ENCODE results near the gene RDX. TPM values are rescaled to one million over a fixed set of nuclear protein-coding genes. Genes with fewer than 3 reads are reported as not detected.
"Not testable (repeated sequence)": the region's sequence is repeated elsewhere in the genome, so short reads cannot be mapped to it uniquely, and the experiment has no call there.

Gene RDX
- total RNA-seq, 2 donors from 2014 or later = 17.9 to 20.5 TPM

GRCh38 chr11:110294509-110294908 is 1.9 kb downstream of the RDX start:
- no peaks in the 10 kb centered on the region for H3K4me1 ChIP-seq
- intact Hi-C loops (cut with DNase I) = loop anchor here (10.0 kb wide), 1 partner anchor 130 kb away; the partner anchor contains the start of gene FDX1
- no peak overlapping the region for H3K9ac ChIP-seq (ENCODE audit: low read depth in 2 of 2, low read length in 2 of 2)
- no peak overlapping the region for H3K4me3 ChIP-seq
- H3K36me3 ChIP-seq = no peaks in the 10 kb centered on the region
- no peaks in the 10 kb centered on the region for H3K9me3 ChIP-seq
- TF ChIP-seq CTCF (IDR thresholded peaks at IDR 0.05) = no peak
- peaks cover 14% of the 10 kb centered on the region for H3K27me3 ChIP-seq
- H3K27ac ChIP-seq = no peak overlapping the region
- DNase-seq = no peak

- TF ChIP-seq CTCF (IDR thresholded peaks at IDR 0.05) = no peak
- Histone ChIP-seq H3K27me3 (peaks cover 10% of the 10 kb centered on the region), H3K4me1 (no peaks in the 10 kb centered on the region), H3K9me3 (no peaks in the 10 kb centered on the region), H3K36me3 (no peaks in the 10 kb centered on the region), H3K27ac (no peak overlapping the region), H3K9ac (ENCODE audit: low read depth in 2 of 2, low read length in 2 of 2) (no peak overlapping the region), H3K4me3 (no peak overlapping the region)
- intact Hi-C loops (cut with DNase I) = loop anchor here (10.0 kb wide), 1 partner anchor 131 kb away; the partner anchor contains the start of gene FDX1
- DNase-seq = no peak
These were observed 3.0 kb downstream of the RDX start for GRCh38 chr11:110293389-110293788.

GRCh38 chr11:110292146-110292545 is 4.3 kb downstream of the RDX start:
- intact Hi-C loops (cut with DNase I) = loop anchor here (10.0 kb wide), 1 partner anchor 133 kb away; the partner anchor contains the start of gene FDX1
- not testable (repeated sequence) for H3K4me1 ChIP-seq

GRCh38 chr11:110290591-110291334 is 5.7 kb downstream of the RDX start:
- no peak overlapping the region for H3K9ac ChIP-seq (ENCODE audit: low read depth in 2 of 2, low read length in 2 of 2)
- no peaks in the 10 kb centered on the region for H3K27me3 ChIP-seq
- intact Hi-C loops (cut with DNase I) = loop anchor here (10.0 kb wide), 1 partner anchor 134 kb away; the partner anchor contains the start of gene FDX1
- TF ChIP-seq CTCF (IDR thresholded peaks at IDR 0.05) = no peak
- H3K36me3 ChIP-seq = no peaks in the 10 kb centered on the region
- H3K27ac ChIP-seq = no peak overlapping the region
- no peak overlapping the region for H3K4me3 ChIP-seq
- no peaks in the 10 kb centered on the region for H3K4me1 ChIP-seq
- H3K9me3 ChIP-seq = no peaks in the 10 kb centered on the region
- no peak for DNase-seq

More at GRCh38 chr11:110292146-110292545, 4.3 kb downstream of the RDX start:
- H3K4me3 ChIP-seq; H3K9ac ChIP-seq (ENCODE audit: low read depth in 2 of 2, low read length in 2 of 2); H3K36me3 ChIP-seq; DNase-seq; H3K27ac ChIP-seq; H3K27me3 ChIP-seq; H3K9me3 ChIP-seq: not testable (repeated sequence)

- no peaks in the 10 kb centered on the region for H3K4me1 ChIP-seq
- no peak overlapping the region for H3K4me3 ChIP-seq
- intact Hi-C loops (cut with DNase I) = no loop called here
- DNase-seq = no peak
- no peak for TF ChIP-seq CTCF (IDR thresholded peaks at IDR 0.05)
- H3K27me3 ChIP-seq = no peaks in the 10 kb centered on the region
- H3K27ac ChIP-seq = no peak overlapping the region
- no peak overlapping the region for H3K9ac ChIP-seq (ENCODE audit: low read depth in 2 of 2, low read length in 2 of 2)
- no peaks in the 10 kb centered on the region for H3K36me3 ChIP-seq
- no peaks in the 10 kb centered on the region for H3K9me3 ChIP-seq
These were observed 6.9 kb downstream of the RDX start for GRCh38 chr11:110289472-110289871.

GRCh38 chr11:110287537-110287936 is 8.9 kb downstream of the RDX start:
- H3K4me1 ChIP-seq = no peaks in the 10 kb centered on the region
- H3K4me3 ChIP-seq = no peak overlapping the region
- intact Hi-C loops (cut with DNase I) = no loop called here
- DNase-seq = no peak
- H3K27ac ChIP-seq = no peak overlapping the region
- H3K36me3 ChIP-seq = no peaks in the 10 kb centered on the region
- no peaks in the 10 kb centered on the region for H3K27me3 ChIP-seq
- H3K9ac ChIP-seq (ENCODE audit: low read depth in 2 of 2, low read length in 2 of 2) = no peak overlapping the region
- no peaks in the 10 kb centered on the region for H3K9me3 ChIP-seq
- no peak for TF ChIP-seq CTCF (IDR thresholded peaks at IDR 0.05)
